SK-N-SH treated with all-trans-retinoic acid at 6 μM for 48 hours (cell line): ENCODE data around the gene CDH9.

Experiments
- ATAC-seq: fragments of 200-7000 bp; cut with Tn5 transposase; 3 replicates; pipeline ENCODE4 v1.9.1; 2020; ENCODE audit warnings: mild to moderate bottlenecking, moderate library complexity
- ARNTL ChIP-seq: fragments of 450-650 bp; formaldehyde crosslinking; IDR thresholded peaks from 2 replicates; pipeline ENCODE4 v1.5.0; 2020; ENCODE audit warnings: low read depth, mild to moderate bottlenecking, moderate library complexity, borderline replicate concordance
- BACH2 ChIP-seq: fragments of 250-450 bp; sonication (Bioruptor Pico); IDR thresholded peaks from 2 replicates; pipeline ENCODE4 v1.9.0; 2021; ENCODE audit warnings: mild to moderate bottlenecking, borderline replicate concordance
- CREB5 ChIP-seq: fragments of 250-450 bp; sonication (Bioruptor Pico); IDR thresholded peaks from 2 replicates; pipeline ENCODE4 v1.5.1; 2020; ENCODE audit warnings: low read depth, mild to moderate bottlenecking, moderate library complexity
- CSDC2 ChIP-seq: fragments of 250-450 bp; sonication (Bioruptor Pico); IDR thresholded peaks from 2 replicates; pipeline ENCODE4 v1.5.0; 2020; ENCODE audit warnings: mild to moderate bottlenecking, moderate library complexity
- GLIS3 ChIP-seq: fragments of 250-450 bp; sonication (Bioruptor Pico); IDR thresholded peaks from 2 replicates; pipeline ENCODE4 v1.5.0; 2020; ENCODE audit warnings: mild to moderate bottlenecking, moderate library complexity
- ISL1 ChIP-seq: fragments of 250-450 bp; sonication (Bioruptor Pico); IDR thresholded peaks from 2 replicates; pipeline ENCODE4 v2.1.2; 2022; ENCODE audit warnings: mild to moderate bottlenecking, moderate library complexity
- OSR1 ChIP-seq: fragments of 250-450 bp; sonication (Bioruptor Pico); IDR thresholded peaks from 2 replicates; pipeline ENCODE4 v1.8.0; 2022; ENCODE audit warnings: moderate library complexity, mild to moderate bottlenecking, inconsistent platforms
- PATZ1 ChIP-seq: fragments of 250-450 bp; sonication (Bioruptor Pico); IDR thresholded peaks from 2 replicates; pipeline ENCODE4 v1.8.0; 2020; ENCODE audit warnings: mild to moderate bottlenecking, moderate library complexity, borderline replicate concordance
- PPARA ChIP-seq: fragments of 250-450 bp; sonication (Bioruptor Pico); IDR thresholded peaks from 2 replicates; pipeline ENCODE4 v1.5.0; 2020; ENCODE audit warnings: mild to moderate bottlenecking, borderline replicate concordance
- RARB ChIP-seq: fragments of 250-450 bp; sonication (Bioruptor Pico); IDR thresholded peaks from 2 replicates; pipeline ENCODE4 v1.8.0; 2021; ENCODE audit warnings: mild to moderate bottlenecking, moderate library complexity
- SNAI2 ChIP-seq: fragments of 250-450 bp; sonication (Bioruptor Pico); IDR thresholded peaks from 2 replicates; pipeline ENCODE4 v1.5.0; 2020; ENCODE audit warnings: mild to moderate bottlenecking, moderate library complexity
- TCF4 ChIP-seq: fragments of 250-450 bp; sonication (Bioruptor Pico); IDR thresholded peaks from 2 replicates; pipeline ENCODE4 v1.8.0; 2021; ENCODE audit warnings: mild to moderate bottlenecking, moderate library complexity, borderline replicate concordance
- TOX ChIP-seq: fragments of 250-450 bp; sonication (Bioruptor Pico); IDR thresholded peaks from 2 replicates; pipeline ENCODE4 v1.8.0; 2021; ENCODE audit warnings: mild to moderate bottlenecking, moderate library complexity, borderline replicate concordance
- ZC3H10 ChIP-seq: fragments of 250-450 bp; sonication (Bioruptor Pico); IDR thresholded peaks from 2 replicates; pipeline ENCODE4 v1.5.1; 2021; ENCODE audit warnings: mild to moderate bottlenecking, moderate library complexity
- ZFP30 ChIP-seq: fragments of 450-650 bp; formaldehyde crosslinking; IDR thresholded peaks from 2 replicates; pipeline ENCODE4 v1.5.0; 2022; ENCODE audit warnings: mild to moderate bottlenecking, moderate library complexity
- ZNF565 ChIP-seq: fragments of 450-650 bp; formaldehyde crosslinking; conservative IDR thresholded peaks from 2 replicates; pipeline ENCODE4 v1.5.0; 2020; ENCODE audit warnings: low read depth, mild to moderate bottlenecking, moderate library complexity
- ZNF70 ChIP-seq: fragments of 450-650 bp; formaldehyde crosslinking; IDR thresholded peaks from 2 replicates; pipeline ENCODE4 v1.5.0; 2020; ENCODE audit warnings: mild to moderate bottlenecking, moderate library complexity
- ZNF8 ChIP-seq: fragments of 450-650 bp; formaldehyde crosslinking; IDR thresholded peaks from 2 replicates; pipeline ENCODE4 v1.5.0; 2020; ENCODE audit warnings: mild to moderate bottlenecking, moderate library complexity
- TF ChIP-seq, protein P1 (sequence below): fragments of 250-450 bp; sonication (Bioruptor Pico); IDR thresholded peaks from 2 replicates; pipeline ENCODE4 v1.5.1; 2021; ENCODE audit warnings: mild to moderate bottlenecking, moderate library complexity
- TF ChIP-seq, protein P2 (sequence below): fragments of 250-450 bp; sonication (Bioruptor Pico); IDR thresholded peaks from 2 replicates; pipeline ENCODE4 v1.5.0; 2020; ENCODE audit warnings: mild to moderate bottlenecking, moderate library complexity

Gene CDH9

DNA sequence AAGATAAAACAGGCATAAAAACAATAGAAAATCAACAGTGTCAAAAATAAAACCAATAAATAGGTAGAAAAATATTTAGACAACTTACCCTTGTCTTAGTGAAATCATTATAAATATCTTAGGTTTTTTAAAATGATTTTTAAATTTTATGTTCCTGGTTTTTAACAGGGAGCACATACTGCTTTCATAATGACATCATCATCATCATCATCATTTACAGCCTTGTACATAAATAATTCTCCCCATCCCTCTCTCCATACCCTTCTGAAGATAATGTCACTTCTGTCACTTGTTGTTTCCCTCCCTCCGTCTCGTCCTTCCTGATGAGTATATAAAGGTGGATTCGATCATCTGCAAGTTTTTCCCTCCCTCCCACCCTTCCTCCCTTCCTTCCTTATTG lies 56.6 kb downstream of the CDH9 start:
- TF ChIP-seq TOX (CRISPR knock-in tag) (no peak), ZC3H10 (CRISPR knock-in tag) (no peak), GLIS3 (CRISPR knock-in tag) (no peak), SNAI2 (no peak), ZFP30 (CRISPR knock-in tag) (no peak)
- ATAC-seq: no peak

GRCh38 chr5:26959290-26959689 lies 79.1 kb downstream of the CDH9 start:
- TF ChIP-seq OSR1 (CRISPR knock-in tag): no peak
- TF ChIP-seq, protein P1, sequence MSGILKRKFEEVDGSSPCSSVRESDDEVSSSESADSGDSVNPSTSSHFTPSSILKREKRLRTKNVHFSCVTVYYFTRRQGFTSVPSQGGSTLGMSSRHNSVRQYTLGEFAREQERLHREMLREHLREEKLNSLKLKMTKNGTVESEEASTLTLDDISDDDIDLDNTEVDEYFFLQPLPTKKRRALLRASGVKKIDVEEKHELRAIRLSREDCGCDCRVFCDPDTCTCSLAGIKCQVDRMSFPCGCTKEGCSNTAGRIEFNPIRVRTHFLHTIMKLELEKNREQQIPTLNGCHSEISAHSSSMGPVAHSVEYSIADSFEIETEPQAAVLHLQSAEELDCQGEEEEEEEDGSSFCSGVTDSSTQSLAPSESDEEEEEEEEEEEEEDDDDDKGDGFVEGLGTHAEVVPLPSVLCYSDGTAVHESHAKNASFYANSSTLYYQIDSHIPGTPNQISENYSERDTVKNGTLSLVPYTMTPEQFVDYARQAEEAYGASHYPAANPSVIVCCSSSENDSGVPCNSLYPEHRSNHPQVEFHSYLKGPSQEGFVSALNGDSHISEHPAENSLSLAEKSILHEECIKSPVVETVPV (CRISPR knock-in tag): no peak
- no peak for TF ChIP-seq RARB
- TF ChIP-seq ISL1: no peak
- TF ChIP-seq TOX (CRISPR knock-in tag): no peak
- no peak for TF ChIP-seq BACH2 (CRISPR knock-in tag)
- TF ChIP-seq CREB5 (CRISPR knock-in tag): no peak
- TF ChIP-seq ZFP30 (CRISPR knock-in tag): no peak
- TF ChIP-seq PATZ1 (CRISPR knock-in tag): no peak
- no peak for TF ChIP-seq ARNTL (CRISPR knock-in tag)
- no peak for TF ChIP-seq ZNF70
- TF ChIP-seq CSDC2: no peak
- no peak for TF ChIP-seq TCF4 (CRISPR knock-in tag)
- TF ChIP-seq, all 23 proteins: peak for 0
- ATAC-seq: no peak

- TF ChIP-seq ISL1: no peak
- TF ChIP-seq SNAI2: no peak
- TF ChIP-seq ARNTL (CRISPR knock-in tag): no peak
- no peak for TF ChIP-seq ZNF565 (CRISPR knock-in tag)
- no peak for TF ChIP-seq ZC3H10 (CRISPR knock-in tag)
- no peak for TF ChIP-seq ZFP30 (CRISPR knock-in tag)
- no peak for ATAC-seq
These were observed 83.2 kb downstream of the CDH9 start for GRCh38 chr5:26955161-26955560.

GRCh38 chr5:26948921-26949320 lies 89.5 kb downstream of the CDH9 start:
- no peak for ATAC-seq
- no peak for TF ChIP-seq ZC3H10 (CRISPR knock-in tag)
- no peak for TF ChIP-seq ARNTL (CRISPR knock-in tag)
- no peak for TF ChIP-seq PPARA (CRISPR knock-in tag)
- no peak for TF ChIP-seq BACH2 (CRISPR knock-in tag)
- TF ChIP-seq ISL1: no peak
- no peak for TF ChIP-seq OSR1 (CRISPR knock-in tag)
- no peak for TF ChIP-seq TCF4 (CRISPR knock-in tag)
- no peak for TF ChIP-seq ZNF70
- TF ChIP-seq ZNF565 (CRISPR knock-in tag): no peak
- no peak for TF ChIP-seq SNAI2
- TF ChIP-seq, protein P1 (CRISPR knock-in tag): no peak
- TF ChIP-seq CSDC2: no peak
- no peak for TF ChIP-seq GLIS3 (CRISPR knock-in tag)

DNA sequence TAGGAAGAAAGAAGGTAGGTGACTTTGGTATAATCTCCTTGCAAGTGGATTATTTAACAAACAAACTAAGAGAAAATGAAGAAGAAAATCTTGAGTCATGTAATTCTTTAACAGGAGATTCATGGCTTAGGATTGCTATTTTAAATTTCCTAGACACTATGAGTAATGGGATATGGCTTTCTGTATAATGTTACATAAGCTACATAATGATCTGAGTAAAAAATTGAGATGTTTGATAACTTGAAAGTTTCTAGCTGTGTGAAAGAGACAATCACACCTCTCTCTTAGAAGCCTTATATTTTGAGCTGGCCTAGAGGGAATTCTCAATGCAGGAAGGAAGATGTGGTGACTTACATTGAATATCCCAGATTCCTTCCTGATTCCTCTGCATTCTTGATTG lies 92.5 kb downstream of the CDH9 start:
- no peak for ATAC-seq
- TF ChIP-seq ZFP30 (CRISPR knock-in tag) (no peak), PATZ1 (CRISPR knock-in tag) (no peak), CREB5 (CRISPR knock-in tag) (no peak), GLIS3 (CRISPR knock-in tag) (no peak), TCF4 (CRISPR knock-in tag) (no peak), ZNF8 (CRISPR knock-in tag) (no peak), ZNF565 (CRISPR knock-in tag) (no peak), ARNTL (CRISPR knock-in tag) (no peak), TOX (CRISPR knock-in tag) (no peak), OSR1 (CRISPR knock-in tag) (no peak)
- TF ChIP-seq, protein P2, sequence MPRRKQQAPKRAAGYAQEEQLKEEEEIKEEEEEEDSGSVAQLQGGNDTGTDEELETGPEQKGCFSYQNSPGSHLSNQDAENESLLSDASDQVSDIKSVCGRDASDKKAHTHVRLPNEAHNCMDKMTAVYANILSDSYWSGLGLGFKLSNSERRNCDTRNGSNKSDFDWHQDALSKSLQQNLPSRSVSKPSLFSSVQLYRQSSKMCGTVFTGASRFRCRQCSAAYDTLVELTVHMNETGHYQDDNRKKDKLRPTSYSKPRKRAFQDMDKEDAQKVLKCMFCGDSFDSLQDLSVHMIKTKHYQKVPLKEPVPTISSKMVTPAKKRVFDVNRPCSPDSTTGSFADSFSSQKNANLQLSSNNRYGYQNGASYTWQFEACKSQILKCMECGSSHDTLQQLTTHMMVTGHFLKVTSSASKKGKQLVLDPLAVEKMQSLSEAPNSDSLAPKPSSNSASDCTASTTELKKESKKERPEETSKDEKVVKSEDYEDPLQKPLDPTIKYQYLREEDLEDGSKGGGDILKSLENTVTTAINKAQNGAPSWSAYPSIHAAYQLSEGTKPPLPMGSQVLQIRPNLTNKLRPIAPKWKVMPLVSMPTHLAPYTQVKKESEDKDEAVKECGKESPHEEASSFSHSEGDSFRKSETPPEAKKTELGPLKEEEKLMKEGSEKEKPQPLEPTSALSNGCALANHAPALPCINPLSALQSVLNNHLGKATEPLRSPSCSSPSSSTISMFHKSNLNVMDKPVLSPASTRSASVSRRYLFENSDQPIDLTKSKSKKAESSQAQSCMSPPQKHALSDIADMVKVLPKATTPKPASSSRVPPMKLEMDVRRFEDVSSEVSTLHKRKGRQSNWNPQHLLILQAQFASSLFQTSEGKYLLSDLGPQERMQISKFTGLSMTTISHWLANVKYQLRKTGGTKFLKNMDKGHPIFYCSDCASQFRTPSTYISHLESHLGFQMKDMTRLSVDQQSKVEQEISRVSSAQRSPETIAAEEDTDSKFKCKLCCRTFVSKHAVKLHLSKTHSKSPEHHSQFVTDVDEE (CRISPR knock-in tag): no peak
